GM18519 (cell line): ENCODE measurements around the gene ERC1.

Experiments
- ATAC-seq: cut with Tn5 transposase; IDR thresholded peaks from one replicate; pipeline ENCODE4 v1.9.1; 2021; ENCODE audit warnings: mild to moderate bottlenecking, moderate library complexity; ENCODE audit not compliant: unreplicated experiment, low FRiP score

ERC1 gene

DNA sequence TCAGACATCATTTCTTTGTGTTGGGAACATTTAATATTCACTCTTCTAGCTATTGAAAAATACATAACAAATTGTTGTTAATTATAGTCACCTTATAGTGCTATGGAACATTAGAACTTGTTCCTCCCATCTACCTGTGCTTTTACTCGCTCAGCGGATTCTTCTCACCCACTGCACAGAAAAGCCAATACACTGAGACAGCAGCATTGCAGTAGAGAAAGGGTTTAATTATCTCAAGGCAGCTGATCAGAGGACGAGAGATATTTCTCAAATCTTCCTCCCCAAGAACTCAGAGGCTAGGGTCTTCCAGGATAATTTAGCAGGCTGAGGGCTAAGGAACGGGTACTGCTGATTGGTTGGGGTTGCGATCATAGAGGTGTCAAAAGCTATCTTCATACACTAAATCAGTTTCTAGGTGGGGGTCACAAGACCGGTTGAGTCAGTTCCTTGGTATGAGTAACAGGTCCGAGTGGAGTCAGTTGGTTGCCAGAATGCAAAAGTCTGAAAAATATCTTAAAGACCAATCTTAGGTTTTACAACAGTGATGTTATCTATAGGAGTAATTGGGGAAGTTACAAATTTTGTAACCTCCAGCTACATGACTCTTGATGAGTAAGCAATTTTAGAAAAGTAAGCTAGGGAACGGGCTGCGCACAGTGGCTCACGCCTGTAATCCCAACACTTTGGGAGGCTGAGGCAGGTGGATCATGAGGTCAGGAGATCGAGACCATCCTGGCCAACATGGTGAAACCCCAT is 430.2 kb downstream of the ERC1 start:
- ATAC-seq: no peak

DNA sequence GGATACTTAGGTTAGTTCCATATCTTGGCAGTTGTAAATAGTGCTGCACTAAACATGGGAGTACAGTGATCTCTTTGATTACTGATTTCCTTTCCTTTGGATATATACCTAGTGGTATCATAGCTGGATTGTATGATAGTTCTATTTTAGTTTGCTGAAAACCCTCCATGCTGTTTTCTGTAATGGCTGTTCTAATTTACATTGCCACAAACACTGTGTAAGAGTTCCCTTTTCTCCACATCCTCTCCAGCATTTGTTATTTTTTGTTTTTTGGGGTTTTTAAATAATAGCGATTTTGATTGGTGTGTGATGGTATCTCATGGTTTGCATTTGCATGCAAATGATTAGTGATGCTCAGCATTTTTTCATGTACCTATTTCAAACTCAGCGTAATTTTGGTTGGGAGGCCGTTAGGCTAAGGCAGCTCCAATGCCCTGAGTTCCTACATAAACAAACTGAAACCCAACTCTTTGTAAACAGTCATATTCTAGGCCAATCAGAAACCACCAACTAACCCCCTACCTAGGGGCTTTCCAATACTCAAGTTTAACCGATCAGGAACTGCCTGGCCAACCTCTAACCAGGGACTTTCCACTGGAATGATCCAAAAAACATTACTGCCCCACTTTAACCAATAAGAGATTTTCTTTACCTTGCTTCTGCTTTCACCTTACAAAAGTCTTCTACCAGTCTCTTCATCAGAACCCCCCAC is 431.7 kb downstream of the ERC1 start:
- ATAC-seq: no peak

DNA sequence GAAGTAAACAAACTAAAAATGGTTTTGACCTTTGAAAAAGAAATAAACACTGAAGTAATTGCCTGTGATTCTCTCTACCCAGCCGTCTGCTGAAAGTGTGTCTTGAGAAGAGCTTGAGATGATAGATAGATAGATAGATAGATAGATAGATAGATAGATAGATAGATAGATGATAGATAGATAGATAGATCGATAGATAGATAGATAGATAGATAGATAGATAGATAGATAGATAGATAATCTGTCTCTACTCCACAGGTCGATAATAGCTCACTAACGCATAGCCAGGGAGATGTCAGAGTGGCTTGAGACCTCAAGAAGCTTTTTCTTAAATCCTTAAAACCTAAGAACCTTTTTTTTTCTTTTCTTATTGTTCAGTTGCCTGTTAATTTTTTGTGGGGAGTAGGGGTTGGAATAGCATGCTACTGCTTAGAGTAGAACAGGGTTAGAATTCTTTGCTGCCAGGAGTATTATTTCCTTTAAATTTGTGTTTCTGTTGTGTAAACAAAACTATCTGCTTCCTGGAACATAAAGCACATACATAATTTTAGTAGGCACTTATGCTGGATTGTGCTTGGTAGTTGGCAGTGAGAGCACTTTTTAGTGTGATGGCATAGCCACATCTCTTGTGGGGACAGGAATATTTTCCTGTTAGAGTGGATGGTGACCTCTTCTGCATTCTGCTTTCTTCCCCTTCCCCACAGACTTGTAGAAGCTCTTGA is 433.8 kb downstream of the ERC1 start:
- no peak for ATAC-seq

DNA sequence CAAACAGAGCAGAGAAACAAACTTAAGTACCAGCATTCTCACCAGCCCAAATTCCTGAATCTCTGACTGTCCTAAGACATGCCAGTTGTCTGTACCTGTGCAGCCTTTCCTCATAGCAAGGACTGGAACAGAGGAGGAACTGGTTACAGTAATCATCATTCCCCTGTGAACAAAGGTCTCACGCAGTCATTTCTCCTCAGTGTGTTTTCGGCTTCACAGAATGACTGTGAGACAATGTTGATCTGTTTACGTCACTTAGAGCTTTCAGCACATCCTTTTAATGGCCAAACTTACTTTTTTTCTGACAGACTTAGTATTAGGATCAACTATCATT is 434.3 kb downstream of the ERC1 start:
- no peak for ATAC-seq

DNA sequence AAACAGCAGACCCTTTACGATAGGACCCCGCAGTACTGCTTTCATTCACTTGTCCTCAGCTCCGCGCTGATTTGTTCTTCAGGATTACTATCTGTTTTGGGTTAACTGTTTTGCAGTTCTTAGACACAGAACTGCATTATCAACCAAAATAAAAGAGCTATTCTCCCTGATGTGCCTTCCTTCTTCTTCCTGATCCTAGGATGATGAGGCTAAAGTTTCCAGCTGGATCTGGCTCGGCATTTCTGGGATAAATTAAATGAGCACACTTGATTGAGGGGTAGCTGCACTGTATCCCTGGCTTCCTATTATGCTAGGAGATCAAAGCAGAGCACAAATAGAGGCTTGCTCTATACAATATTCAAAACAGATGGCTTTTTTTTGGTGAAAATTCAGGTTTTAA is 437.6 kb downstream of the ERC1 start:
- no peak for ATAC-seq

DNA sequence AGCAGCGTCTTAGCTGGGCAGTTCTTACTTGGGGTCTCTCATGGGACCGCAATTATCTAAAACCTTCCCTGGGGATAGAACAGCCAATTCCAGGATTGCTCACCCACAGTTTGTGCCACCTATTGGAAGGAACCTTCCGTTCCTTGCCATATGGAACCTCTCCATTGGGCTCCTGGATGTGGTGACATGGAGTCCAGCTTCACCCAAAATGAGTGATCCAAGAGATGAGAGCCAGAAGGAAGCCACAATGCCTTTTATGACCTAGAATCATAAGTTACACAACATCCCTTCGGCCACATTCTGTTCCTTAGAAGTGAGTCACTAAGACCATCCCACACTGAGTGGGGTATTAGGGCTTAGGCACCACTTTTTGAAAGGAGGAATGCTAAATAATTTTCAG is 439.0 kb downstream of the ERC1 start:
- ATAC-seq: no peak

DNA sequence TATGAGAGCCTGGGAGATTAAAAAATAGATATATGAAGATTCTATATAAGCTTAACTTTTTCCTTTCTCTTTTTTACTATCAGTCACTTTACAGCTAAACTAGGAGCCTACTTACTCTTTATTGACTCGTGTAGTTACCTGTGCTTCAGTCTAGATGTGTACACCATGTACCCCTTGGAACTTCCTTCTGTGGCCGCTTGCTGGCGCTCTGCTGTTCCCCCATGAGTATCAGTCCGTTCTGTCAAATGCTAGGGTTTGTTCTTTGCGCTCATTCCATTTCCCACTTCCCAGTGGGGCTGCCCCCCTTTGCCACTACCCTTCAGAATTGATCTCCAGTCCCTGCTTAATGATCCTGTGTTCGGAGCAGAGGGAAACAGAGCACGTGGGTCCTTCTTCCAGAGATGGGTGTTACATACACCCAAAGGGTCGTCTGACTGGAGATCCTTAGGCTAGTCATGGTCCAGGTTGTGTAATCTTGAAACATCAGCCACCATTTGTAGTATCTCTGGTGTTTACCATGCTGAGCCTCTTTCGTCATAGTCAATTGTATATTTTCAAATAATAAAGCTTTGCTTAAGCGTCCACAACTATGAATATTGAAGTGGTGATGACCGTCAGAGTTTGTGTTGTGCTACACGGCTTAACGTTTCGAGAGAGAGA is 443.4 kb downstream of the ERC1 start:
- no peak for ATAC-seq

DNA sequence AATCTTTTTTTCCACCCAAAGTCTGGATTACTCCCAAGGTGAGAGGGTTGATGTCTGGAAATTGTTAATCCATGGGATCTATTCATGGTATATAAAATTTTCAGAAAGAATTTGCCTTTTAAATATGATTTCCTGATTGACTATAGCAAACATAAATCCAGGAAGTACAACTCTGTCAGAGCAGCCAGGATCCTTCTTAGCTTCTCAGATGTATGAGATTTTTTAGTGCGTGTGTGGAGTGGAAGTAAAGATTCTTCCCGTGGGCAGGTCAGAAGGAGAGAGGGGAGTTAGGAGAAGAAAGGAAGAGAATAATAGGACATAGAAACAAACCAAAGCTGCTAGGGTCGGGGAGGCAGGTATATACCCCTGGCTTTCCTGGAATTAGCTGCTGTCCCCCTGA is 444.0 kb downstream of the ERC1 start:
- ATAC-seq: no peak

DNA sequence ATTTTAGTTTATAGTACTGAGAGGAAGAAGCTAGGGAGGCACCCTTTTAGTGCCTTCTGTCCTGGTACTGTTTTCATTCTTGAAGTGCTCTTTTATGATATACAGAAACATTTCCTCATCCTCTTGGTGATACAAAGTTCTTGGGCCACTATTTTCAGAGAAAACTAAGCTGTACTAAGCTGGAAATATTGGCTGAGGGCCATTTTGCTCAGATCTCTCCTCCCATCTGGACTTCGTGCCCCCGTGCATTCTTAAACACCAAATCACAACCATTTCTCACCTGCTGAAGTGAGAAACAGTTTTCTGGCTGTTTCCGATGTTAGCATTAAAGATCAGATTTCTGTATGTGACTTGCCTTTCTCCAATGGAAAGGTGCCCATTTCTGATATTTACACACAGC is 444.4 kb downstream of the ERC1 start:
- no peak for ATAC-seq

DNA sequence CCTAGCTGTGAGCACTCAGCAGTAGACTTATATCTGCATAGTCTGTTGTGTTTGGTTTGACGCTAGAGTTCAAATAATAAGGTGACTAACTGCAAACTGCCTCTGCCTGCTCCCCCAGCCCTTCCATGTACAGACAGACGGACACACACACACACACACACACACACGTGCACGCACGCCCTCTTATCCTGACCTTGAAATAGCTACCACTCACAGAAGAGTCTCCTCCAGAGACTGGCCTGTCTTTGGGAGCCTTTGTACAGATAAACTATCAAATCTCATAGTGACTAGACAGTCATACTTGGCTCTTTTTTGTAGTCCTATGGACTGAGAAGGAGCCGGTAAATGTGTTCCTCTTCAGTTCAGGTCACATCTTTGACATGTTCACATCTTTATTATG is 445.0 kb downstream of the ERC1 start:
- no peak for ATAC-seq

DNA sequence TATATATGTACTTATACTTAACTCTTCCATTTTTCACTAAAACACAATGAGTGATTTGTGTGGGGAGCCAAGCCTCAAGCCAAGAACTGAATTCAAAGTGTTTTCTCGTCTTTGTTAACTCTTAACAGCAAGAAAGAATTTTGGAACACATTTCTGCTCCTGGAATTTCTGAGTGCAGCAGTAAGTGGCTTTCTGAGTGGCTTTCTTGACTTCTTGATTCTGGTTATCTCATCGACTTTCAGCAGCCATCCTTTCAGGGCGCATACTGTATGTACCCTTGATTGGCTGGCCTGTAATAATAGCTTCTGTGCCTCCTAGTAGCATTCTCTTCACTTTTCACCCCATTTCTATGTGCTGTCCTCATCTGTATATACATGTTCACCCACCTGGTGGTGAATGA is 446.0 kb downstream of the ERC1 start:
- no peak for ATAC-seq

DNA sequence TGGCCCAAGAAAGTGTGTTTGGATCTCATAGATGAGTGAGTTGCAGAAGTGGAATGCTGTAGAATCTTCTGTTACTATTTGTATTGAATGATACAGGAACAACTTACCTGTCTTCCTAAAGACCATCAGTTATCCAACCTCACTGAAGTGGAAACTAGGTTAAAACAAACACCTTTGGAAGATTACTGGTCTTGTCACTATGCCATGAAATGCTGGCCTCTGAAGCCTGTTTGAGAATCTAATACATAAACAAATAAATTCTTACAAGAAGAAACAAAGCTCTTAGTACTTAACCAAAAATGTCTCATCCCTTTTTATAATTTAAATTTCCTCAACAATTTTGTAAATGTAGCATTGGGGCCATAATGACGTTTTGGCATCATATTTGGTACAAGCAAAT is 448.2 kb downstream of the ERC1 start:
- ATAC-seq: no peak

DNA sequence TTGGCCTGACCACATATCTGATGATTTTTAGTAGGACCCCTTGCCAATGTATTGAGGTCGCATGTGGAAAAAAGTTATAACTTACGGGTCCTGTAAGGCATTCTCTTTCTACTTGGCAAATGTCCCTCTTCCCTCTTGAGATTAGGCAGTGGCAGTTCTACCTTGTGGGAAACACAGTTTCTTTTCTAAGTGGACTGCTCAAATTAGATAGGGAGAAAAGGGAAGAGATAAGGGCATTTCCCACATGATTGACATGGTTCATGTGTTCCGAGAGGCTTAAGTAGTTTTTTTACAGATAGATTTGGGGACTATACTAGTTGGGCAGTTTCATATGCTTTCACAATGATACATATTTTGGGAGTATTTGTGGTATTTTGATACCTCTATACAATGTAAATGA is 448.7 kb downstream of the ERC1 start:
- no peak for ATAC-seq

DNA sequence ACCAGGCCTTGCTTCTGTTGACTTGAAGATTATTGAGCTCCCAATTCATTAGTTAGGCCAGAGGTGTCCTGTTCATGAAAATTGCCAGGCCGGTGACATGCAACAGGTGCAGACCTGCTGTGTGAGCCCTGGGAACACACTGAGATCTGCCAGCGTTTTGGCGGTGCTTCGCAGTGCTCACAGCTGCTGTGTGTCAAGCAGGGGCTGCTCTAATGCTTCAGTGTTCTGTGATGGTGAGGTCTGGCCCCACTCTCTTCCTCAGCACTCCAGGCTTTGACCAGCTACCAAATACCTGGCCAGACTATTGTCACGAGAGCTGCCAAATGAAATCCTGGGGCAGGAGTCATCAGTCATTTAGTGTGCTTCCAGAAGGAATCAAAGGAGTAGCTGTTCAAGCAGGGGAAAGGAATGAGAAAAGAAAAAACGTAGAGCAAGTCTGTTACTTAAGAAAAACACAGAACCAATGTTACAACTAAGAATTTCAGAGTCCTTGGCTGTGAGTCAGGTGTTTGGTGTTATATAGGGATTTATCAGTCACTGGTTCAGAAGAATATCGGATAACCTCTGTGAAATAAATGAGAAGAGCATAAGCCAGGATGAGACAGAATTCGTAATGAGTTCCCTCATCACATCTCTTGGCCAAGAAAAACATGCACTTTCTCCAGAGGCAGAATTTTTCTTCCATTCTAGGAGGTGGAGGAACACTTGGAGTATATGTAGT is 452.6 kb downstream of the ERC1 start:
- ATAC-seq: no peak

DNA sequence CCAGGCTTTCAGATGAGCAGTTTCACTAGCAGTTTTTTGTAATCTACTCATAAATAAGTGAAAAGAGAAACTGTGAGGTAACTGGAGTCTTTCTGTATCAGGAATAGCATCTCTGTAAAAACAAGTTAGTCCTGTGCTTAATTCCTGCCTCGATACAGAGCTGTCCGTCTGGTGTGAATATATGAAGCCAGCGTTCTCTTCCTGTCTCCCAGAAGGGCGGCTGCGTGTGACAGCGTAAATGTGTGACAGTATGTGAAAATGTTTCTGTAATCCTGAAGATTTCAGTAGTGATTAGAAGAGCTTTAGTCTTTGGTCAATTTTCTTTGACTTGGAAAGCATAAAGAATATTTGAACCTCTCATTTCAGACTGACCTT is 453.1 kb downstream of the ERC1 start:
- no peak for ATAC-seq

DNA sequence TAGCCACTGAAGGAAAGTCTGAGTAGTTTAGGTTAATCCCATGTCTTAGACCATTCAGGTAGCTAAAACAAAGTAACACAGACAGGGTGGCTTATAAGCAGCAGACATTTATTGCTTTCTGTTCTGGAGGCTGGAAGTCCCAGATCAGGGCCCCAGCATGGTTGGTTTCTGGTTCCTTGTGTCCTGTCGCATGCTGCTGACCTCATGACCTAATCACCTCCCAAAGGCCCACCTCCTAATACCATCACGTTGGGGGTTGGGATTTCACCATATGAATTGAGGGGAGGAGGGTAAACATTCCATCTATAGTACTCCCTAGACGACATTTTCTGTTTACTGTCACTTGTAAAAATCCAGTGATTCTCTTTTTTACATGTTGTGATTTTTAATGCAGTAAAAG is 454.8 kb downstream of the ERC1 start:
- ATAC-seq: no peak

DNA sequence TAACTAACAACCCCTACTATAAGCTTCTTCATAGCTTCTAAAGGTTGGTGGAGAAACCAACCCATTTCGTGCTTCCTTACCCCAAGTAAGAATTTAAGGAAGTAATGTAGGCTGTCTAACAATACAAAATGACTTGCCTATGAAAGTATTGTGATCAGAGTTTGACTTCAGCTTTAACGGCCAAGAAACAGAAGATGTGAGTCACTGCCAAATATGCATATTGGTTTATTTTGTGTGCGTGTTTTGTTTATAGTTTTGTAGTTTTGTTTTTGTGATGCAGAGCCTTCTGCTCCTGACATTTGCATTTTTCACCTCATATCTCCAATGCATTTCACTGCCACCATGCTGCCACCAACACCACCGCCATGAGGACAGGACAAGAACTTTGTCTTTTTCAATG is 457.3 kb downstream of the ERC1 start:
- no peak for ATAC-seq

DNA sequence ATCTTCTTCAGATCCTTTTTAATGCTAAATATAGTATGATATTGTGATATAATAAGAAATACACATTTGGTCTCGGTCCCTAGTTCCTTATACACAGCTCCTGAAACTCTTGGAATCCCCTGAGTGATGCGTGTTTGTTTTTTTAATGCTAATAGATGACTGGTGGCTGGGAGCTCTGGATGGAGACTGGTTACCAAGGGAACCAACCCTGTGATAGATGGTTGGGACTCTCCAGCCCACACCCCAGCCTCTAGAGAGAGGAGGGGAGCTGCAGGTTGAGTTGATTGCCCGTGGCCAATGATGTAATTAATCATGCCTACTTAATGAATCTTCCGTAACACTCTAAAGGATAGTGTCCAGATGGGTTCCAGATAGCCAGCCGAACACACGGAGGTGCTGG is 462.8 kb downstream of the ERC1 start:
- no peak for ATAC-seq

DNA sequence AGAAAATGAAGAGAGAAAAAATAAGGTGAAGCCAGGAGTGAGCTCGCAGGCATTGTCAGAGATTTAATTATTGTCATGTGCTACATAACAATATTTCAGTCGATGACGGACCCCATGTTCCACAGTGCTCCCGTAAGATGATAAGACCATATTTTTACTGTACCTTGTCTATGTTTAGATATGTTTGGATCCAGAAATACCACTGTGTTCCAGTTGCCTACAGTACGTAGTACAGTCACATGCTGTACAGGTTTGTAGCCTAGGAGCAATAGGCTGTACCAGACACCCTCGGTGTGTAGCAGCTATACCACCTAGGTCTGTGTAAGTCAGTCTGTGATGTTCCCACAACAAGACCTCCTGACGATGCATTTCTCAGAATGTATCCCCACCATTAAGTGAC is 465.9 kb downstream of the ERC1 start:
- ATAC-seq: no peak

DNA sequence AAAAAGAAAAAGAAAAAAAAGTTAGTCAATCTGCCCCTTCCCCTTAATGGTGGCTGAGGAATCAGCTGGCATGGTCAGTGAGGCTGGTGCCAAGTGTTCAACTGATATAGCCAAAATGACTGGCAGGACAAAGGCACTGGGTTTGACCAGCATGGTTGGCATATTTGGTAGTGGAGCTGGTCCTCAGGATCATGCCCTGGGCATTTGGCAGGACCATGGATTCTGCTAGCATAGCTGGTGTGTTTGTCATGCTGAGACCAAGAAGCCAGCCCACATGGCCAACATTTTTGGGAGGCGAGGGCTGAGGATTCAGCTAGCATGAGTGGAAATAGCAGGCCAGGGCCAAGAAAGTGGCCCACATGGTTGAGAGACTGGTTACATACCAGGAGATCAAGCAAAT is 466.9 kb downstream of the ERC1 start:
- no peak for ATAC-seq

DNA sequence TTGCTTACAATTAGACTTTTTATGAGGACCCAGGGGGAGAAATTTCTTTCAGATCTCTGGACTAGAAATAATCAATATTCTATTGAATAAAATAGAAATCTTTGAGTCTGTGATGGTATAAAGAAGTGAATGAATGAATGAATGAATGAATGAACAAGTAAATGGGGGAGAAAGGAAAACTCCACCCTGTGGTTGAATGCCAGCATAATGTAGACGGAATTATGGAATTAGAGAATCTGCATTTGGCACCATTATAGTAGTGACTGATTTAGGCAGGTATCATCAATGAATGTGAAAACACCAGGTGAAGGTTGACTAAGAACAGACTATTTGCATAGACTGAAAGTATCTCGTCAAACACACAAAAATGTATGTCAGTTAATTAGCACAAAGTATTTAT is 468.3 kb downstream of the ERC1 start:
- no peak for ATAC-seq
